DOHH2 (cell line): Measurements from ENCODE around the gene ARMC8.

Experiments used
- H3F3A ChIP-seq: fragments of 200-600 bp; sonication (generic), shearing (Covaris generic); 2 replicates; pipeline ENCODE4 v1.6.0; 2016; ENCODE audit warnings: antibody characterized with exemption, mild to moderate bottlenecking; ENCODE audit not compliant: control insufficient read depth, insufficient read depth
- H3K27ac ChIP-seq: fragments of 200-600 bp; sonication (generic); 2 replicates; pipeline ENCODE4 v1.5.1; 2014; ENCODE audit warnings: low read depth, mild to moderate bottlenecking, low read length, moderate library complexity
- H3K27me3 ChIP-seq: fragments of 200-600 bp; sonication (generic); 2 replicates; pipeline ENCODE4 v1.6.1; 2014; ENCODE audit warnings: mild to moderate bottlenecking, low read length, mixed read lengths; ENCODE audit not compliant: control insufficient read depth
- H3K36me3 ChIP-seq: fragments of 200-600 bp; sonication (generic); 2 replicates; pipeline ENCODE4 v1.6.1; 2014; ENCODE audit warnings: mild to moderate bottlenecking, low read length, moderate library complexity, mixed read lengths; ENCODE audit not compliant: control insufficient read depth
- H3K4me1 ChIP-seq: fragments of 200-600 bp; sonication (generic); 2 replicates; pipeline ENCODE4 v1.6.1; 2014; ENCODE audit warnings: mild to moderate bottlenecking, low read length, mixed read lengths; ENCODE audit not compliant: control insufficient read depth
- H3K4me2 ChIP-seq: fragments of 200-600 bp; sonication (generic); 2 replicates; pipeline ENCODE4 v1.6.0; 2014; ENCODE audit warnings: mild to moderate bottlenecking, low read length, moderate library complexity
- H3K4me3 ChIP-seq: fragments of 200-600 bp; sonication (generic); 2 replicates; pipeline ENCODE4 v1.5.1; 2014; ENCODE audit warnings: mild to moderate bottlenecking, low read length, mixed read lengths
- H3K79me2 ChIP-seq: fragments of 200-600 bp; sonication (generic); 2 replicates; pipeline ENCODE4 v1.6.1; 2014; ENCODE audit warnings: mild to moderate bottlenecking, low read length, mixed read lengths; ENCODE audit not compliant: control insufficient read depth
- H3K9me2 ChIP-seq: fragments of 200-600 bp; sonication (generic); replicated peaks from 2 replicates; pipeline ENCODE4 v1.6.1; 2014; ENCODE audit warnings: mild to moderate bottlenecking, low read length, mixed read lengths; ENCODE audit not compliant: control insufficient read depth
- H3K9me3 ChIP-seq: fragments of 200-600 bp; sonication (generic); 2 replicates; pipeline ENCODE4 v1.6.1; 2014; ENCODE audit warnings: antibody characterized with exemption, low read length, mixed read lengths; ENCODE audit not compliant: control insufficient read depth, insufficient read depth
- H4K20me1 ChIP-seq: fragments of 200-600 bp; sonication (generic); 2 replicates; pipeline ENCODE4 v1.6.0; 2014; ENCODE audit warnings: low read depth, mild to moderate bottlenecking, antibody characterized with exemption, low read length, moderate library complexity; ENCODE audit not compliant: control insufficient read depth, insufficient read depth
- CTCF ChIP-seq: fragments of 200-600 bp; sonication (generic); IDR thresholded peaks from one replicate; pipeline ENCODE4 v1.5.1; 2014; ENCODE audit warnings: antibody characterized with exemption, mild to moderate bottlenecking, low read depth, low read length; ENCODE audit not compliant: poor library complexity, severe bottlenecking
- EZH2phosphoT487 ChIP-seq: fragments of 200-600 bp; sonication (generic); IDR thresholded peaks from 2 replicates; pipeline ENCODE4 v1.6.1; 2017; ENCODE audit warnings: borderline replicate concordance, mild to moderate bottlenecking, antibody characterized with exemption, low read length, moderate library complexity, mixed read lengths

Gene ARMC8

GRCh38 chr3:138222131-138222941, 35.2 kb downstream of the ARMC8 start:
- H3K4me2 ChIP-seq, result no peak overlapping the region
- H3K36me3 ChIP-seq, result peaks cover 49% of the 10 kb centered on the region
- H3K27me3 ChIP-seq, result no peaks in the 10 kb centered on the region
- H3K9me2 ChIP-seq, result no peaks in the 10 kb centered on the region
- H3K27ac ChIP-seq, result no peak overlapping the region
- no peaks in the 10 kb centered on the region for H3F3A ChIP-seq
- H3K9me3 ChIP-seq, result no peaks in the 10 kb centered on the region
- no peaks in the 10 kb centered on the region for H4K20me1 ChIP-seq
- H3K4me1 ChIP-seq, result no peaks in the 10 kb centered on the region
- H3K4me3 ChIP-seq, result no peak overlapping the region
- TF ChIP-seq EZH2phosphoT487, result no peak
- TF ChIP-seq CTCF, result no peak
- peaks cover 41% of the 10 kb centered on the region for H3K79me2 ChIP-seq

GRCh38 chr3:138222942-138223287, 35.8 kb downstream of the ARMC8 start:
- no peaks in the 10 kb centered on the region for H3K9me2 ChIP-seq
- TF ChIP-seq EZH2phosphoT487 (no peak), CTCF (no peak)
- H3K36me3 ChIP-seq, result peaks cover 53% of the 10 kb centered on the region
- H3K27ac ChIP-seq, result no peak overlapping the region
- no peaks in the 10 kb centered on the region for H3F3A ChIP-seq
- H4K20me1 ChIP-seq, result no peaks in the 10 kb centered on the region
- H3K4me3 ChIP-seq, result no peak overlapping the region
- no peak overlapping the region for H3K4me2 ChIP-seq
- no peaks in the 10 kb centered on the region for H3K4me1 ChIP-seq
- no peaks in the 10 kb centered on the region for H3K27me3 ChIP-seq
- no peaks in the 10 kb centered on the region for H3K9me3 ChIP-seq
- H3K79me2 ChIP-seq, result peaks cover 35% of the 10 kb centered on the region

GRCh38 chr3:138227650-138228049, 40.5 kb downstream of the ARMC8 start:
- H3K4me3 ChIP-seq, result no peak overlapping the region
- H3F3A ChIP-seq, result no peaks in the 10 kb centered on the region
- H3K79me2 ChIP-seq, result no peaks in the 10 kb centered on the region
- peaks cover 79% of the 10 kb centered on the region for H3K36me3 ChIP-seq
- no peaks in the 10 kb centered on the region for H3K9me3 ChIP-seq
- H3K27me3 ChIP-seq, result no peaks in the 10 kb centered on the region
- TF ChIP-seq CTCF (no peak), EZH2phosphoT487 (no peak)
- H3K4me1 ChIP-seq, result no peaks in the 10 kb centered on the region
- H3K9me2 ChIP-seq, result no peaks in the 10 kb centered on the region
- no peak overlapping the region for H3K27ac ChIP-seq
- no peaks in the 10 kb centered on the region for H4K20me1 ChIP-seq
- H3K4me2 ChIP-seq, result no peak overlapping the region
